Effector memory CD4-positive, alpha-beta T cell (primary cell): ENCODE measurements around the gene CYP26C1.

ENCODE experiments used
- DNase-seq, 3 donors: peaks; one replicate each; pipeline ENCODE4 v3.0.0-alpha.2; 2020
- H3K27ac ChIP-seq: 2 replicates; pipeline ENCODE4 v1.7.0; 2013; ENCODE audit warnings: mild to moderate bottlenecking, low read length, moderate library complexity; ENCODE audit not compliant: insufficient read depth, poor library complexity, severe bottlenecking
- H3K27me3 ChIP-seq: replicated peaks from 2 replicates; pipeline ENCODE4 v1.7.0; 2013; ENCODE audit warnings: mild to moderate bottlenecking, low read length; ENCODE audit not compliant: insufficient read depth, control insufficient read depth, poor library complexity, severe bottlenecking
- H3K36me3 ChIP-seq: 2 replicates; pipeline ENCODE4 v1.7.0; 2013; ENCODE audit warnings: mild to moderate bottlenecking, low read length, moderate library complexity; ENCODE audit not compliant: control insufficient read depth, insufficient read depth
- H3K4me1 ChIP-seq: 2 replicates; pipeline ENCODE4 v1.7.0; 2013; ENCODE audit warnings: low read length, mild to moderate bottlenecking; ENCODE audit not compliant: control insufficient read depth, insufficient read depth, poor library complexity, severe bottlenecking
- H3K4me3 ChIP-seq: 2 replicates; pipeline ENCODE4 v1.7.0; 2013; ENCODE audit warnings: low read length, low read depth, mild to moderate bottlenecking; ENCODE audit not compliant: insufficient read depth, poor library complexity, severe bottlenecking
- H3K9me3 ChIP-seq: 2 replicates; pipeline ENCODE4 v1.7.0; 2013; ENCODE audit warnings: mild to moderate bottlenecking, low read length, moderate library complexity; ENCODE audit not compliant: control insufficient read depth

Gene CYP26C1

GRCh38 chr10:93071177-93071472 lies 10.5 kb downstream of the CYP26C1 start:
- H3K36me3 ChIP-seq: no peaks in the 10 kb centered on the region
- H3K27ac ChIP-seq: no peak overlapping the region
- peaks cover 36% of the 10 kb centered on the region for H3K27me3 ChIP-seq
- H3K9me3 ChIP-seq: no peaks in the 10 kb centered on the region
- H3K4me1 ChIP-seq: peaks cover 39% of the 10 kb centered on the region
- no peak for DNase-seq
- H3K4me3 ChIP-seq: no peak overlapping the region

GRCh38 chr10:93071674-93072224 lies 11.2 kb downstream of the CYP26C1 start:
- Histone ChIP-seq H3K36me3 (no peaks in the 10 kb centered on the region), H3K27me3 (peaks cover 30% of the 10 kb centered on the region), H3K4me1 (peaks cover 39% of the 10 kb centered on the region), H3K9me3 (no peaks in the 10 kb centered on the region), H3K4me3 (no peak overlapping the region), H3K27ac (no peak overlapping the region)
- DNase-seq: no peak

GRCh38 chr10:93072225-93072712 lies 11.7 kb downstream of the CYP26C1 start:
- no peaks in the 10 kb centered on the region for H3K36me3 ChIP-seq
- H3K4me1 ChIP-seq: peaks cover 39% of the 10 kb centered on the region
- H3K9me3 ChIP-seq: no peaks in the 10 kb centered on the region
- H3K27me3 ChIP-seq: peaks cover 30% of the 10 kb centered on the region
- H3K27ac ChIP-seq: no peak overlapping the region
- H3K4me3 ChIP-seq: no peak overlapping the region
- no peak for DNase-seq

- no peak overlapping the region for H3K27ac ChIP-seq
- H3K4me1 ChIP-seq: peaks cover 39% of the 10 kb centered on the region
- no peaks in the 10 kb centered on the region for H3K9me3 ChIP-seq
- no peak for DNase-seq
- no peaks in the 10 kb centered on the region for H3K36me3 ChIP-seq
- H3K4me3 ChIP-seq: peak overlapping the region; percentile 32
- H3K27me3 ChIP-seq: peaks cover 30% of the 10 kb centered on the region
These were observed 12.3 kb downstream of the CYP26C1 start for GRCh38 chr10:93072713-93073538.

GRCh38 chr10:93073539-93074146 lies 13.0 kb downstream of the CYP26C1 start, which contains the start of gene CYP26A1:
Gene CYP26A1, plus strand, starts transcription at chr10:93073893. Its CDS starts 42 bp downstream, at chr10:93073935.
- H3K27ac ChIP-seq: no peak within 1 kb of the TSS
- H3K4me1 ChIP-seq: peaks cover 35% of the 10 kb centered on the region
- no peaks in the 10 kb centered on the region for H3K9me3 ChIP-seq
- H3K27me3 ChIP-seq: peaks cover 30% of the 10 kb centered on the region
- H3K36me3 ChIP-seq: no peaks in the 10 kb centered on the region
- peak within 1 kb of the TSS; percentile 32 for H3K4me3 ChIP-seq
- DNase-seq: no peak

- Histone ChIP-seq H3K27me3 (peaks cover 30% of the 10 kb centered on the region), H3K4me3 (peak overlapping the region; percentile 32), H3K36me3 (no peaks in the 10 kb centered on the region), H3K4me1 (peaks cover 35% of the 10 kb centered on the region), H3K27ac (no peak overlapping the region), H3K9me3 (no peaks in the 10 kb centered on the region)
- DNase-seq: no peak
These were observed 13.6 kb downstream of the CYP26C1 start for GRCh38 chr10:93074147-93074596.

GRCh38 chr10:93074597-93075368 lies 14.2 kb downstream of the CYP26C1 start:
- Histone ChIP-seq H3K4me3 (no peak overlapping the region), H3K9me3 (no peaks in the 10 kb centered on the region), H3K27me3 (peaks cover 36% of the 10 kb centered on the region), H3K27ac (no peak overlapping the region), H3K4me1 (peaks cover 35% of the 10 kb centered on the region), H3K36me3 (no peaks in the 10 kb centered on the region)
- no peak for DNase-seq

- peaks cover 38% of the 10 kb centered on the region for H3K27me3 ChIP-seq
- no peak for DNase-seq
- H3K36me3 ChIP-seq: no peaks in the 10 kb centered on the region
- H3K27ac ChIP-seq: no peak overlapping the region
- no peaks in the 10 kb centered on the region for H3K9me3 ChIP-seq
- no peak overlapping the region for H3K4me3 ChIP-seq
- H3K4me1 ChIP-seq: peaks cover 35% of the 10 kb centered on the region
These were observed 15.0 kb downstream of the CYP26C1 start for GRCh38 chr10:93075369-93076221.

GRCh38 chr10:93076871-93077270 lies 16.3 kb downstream of the CYP26C1 start:
- no peaks in the 10 kb centered on the region for H3K36me3 ChIP-seq
- DNase-seq: no peak
- H3K27ac ChIP-seq: no peak overlapping the region
- peaks cover 33% of the 10 kb centered on the region for H3K27me3 ChIP-seq
- peaks cover 31% of the 10 kb centered on the region for H3K4me1 ChIP-seq
- no peak overlapping the region for H3K4me3 ChIP-seq
- H3K9me3 ChIP-seq: no peaks in the 10 kb centered on the region
